Astrocyte (in vitro differentiated cells and primary cell): ENCODE data around the gene EFTUD2. TPM values are rescaled to one million over a fixed set of nuclear protein-coding genes. Genes with fewer than 3 reads are reported as not detected.
A peak's percentile ranks its signal among the peaks of the same experiment; 100 is the strongest.

Source experiments
- DNase-seq: peaks from one replicate; pipeline ENCODE4 v3.0.0-alpha.2; 2010; ENCODE audit warnings: low read depth
- FAIRE-seq: peaks from 2 replicates; lab custom pipeline; 2011; peaks lifted over from hg19 to GRCh38; lab: Jason Lieb, UNC
- H2AFZ ChIP-seq: 2 replicates; pipeline ENCODE4 v1.6.0; 2012; ENCODE audit warnings: low read depth, low read length, inconsistent platforms
- H3K27ac ChIP-seq: 2 replicates; pipeline ENCODE4 v1.5.1; 2011; ENCODE audit warnings: low read depth, low read length, inconsistent platforms
- H3K27me3 ChIP-seq: 2 replicates; pipeline ENCODE4 v1.6.0; 2011; ENCODE audit warnings: low read length, inconsistent platforms; ENCODE audit not compliant: insufficient read depth
- H3K36me3 ChIP-seq: 2 replicates; pipeline ENCODE4 v1.5.1; 2011; ENCODE audit warnings: low read length, inconsistent platforms; ENCODE audit not compliant: insufficient read depth
- H3K4me1 ChIP-seq: 2 replicates; pipeline ENCODE4 v1.5.1; 2011; ENCODE audit warnings: low read length, inconsistent platforms; ENCODE audit not compliant: insufficient read depth
- H3K4me2 ChIP-seq: 2 replicates; pipeline ENCODE4 v1.6.0; 2012; ENCODE audit warnings: low read length, inconsistent platforms
- H3K4me3 ChIP-seq: 2 replicates; pipeline ENCODE4 v1.5.1; 2011; ENCODE audit warnings: low read depth, mild to moderate bottlenecking, low read length, inconsistent platforms; ENCODE audit not compliant: insufficient read depth
- H3K79me2 ChIP-seq: 2 replicates; pipeline ENCODE4 v1.6.0; 2012; ENCODE audit warnings: mild to moderate bottlenecking, low read length, inconsistent platforms; ENCODE audit not compliant: insufficient read depth
- H3K9ac ChIP-seq: 2 replicates; pipeline ENCODE4 v1.6.0; 2012; ENCODE audit warnings: mild to moderate bottlenecking, low read length, inconsistent platforms
- H3K9me3 ChIP-seq: 2 replicates; pipeline ENCODE4 v1.5.1; 2012; ENCODE audit warnings: low read depth, mild to moderate bottlenecking, low read length, inconsistent platforms; ENCODE audit not compliant: insufficient read depth
- H4K20me1 ChIP-seq: 2 replicates; pipeline ENCODE4 v1.6.0; 2012; ENCODE audit warnings: low read length, inconsistent platforms; ENCODE audit not compliant: insufficient read depth
- H3K27ac Mint-ChIP-seq: one replicate; pipeline ENCODE4 v1.8.0; 2021; ENCODE audit warnings: mild to moderate bottlenecking, mixed read lengths; ENCODE audit not compliant: unreplicated experiment
- H3K27me3 Mint-ChIP-seq: one replicate; pipeline ENCODE4 v1.8.0; 2021; ENCODE audit warnings: low read depth, mixed read lengths; ENCODE audit not compliant: unreplicated experiment
- H3K36me3 Mint-ChIP-seq: one replicate; pipeline ENCODE4 v1.8.0; 2021; ENCODE audit warnings: low read depth, mixed read lengths; ENCODE audit not compliant: unreplicated experiment
- H3K4me1 Mint-ChIP-seq: one replicate; pipeline ENCODE4 v1.8.0; 2021; ENCODE audit warnings: low read depth, mixed read lengths; ENCODE audit not compliant: unreplicated experiment
- H3K4me3 Mint-ChIP-seq: one replicate; pipeline ENCODE4 v1.8.0; 2021; ENCODE audit warnings: mild to moderate bottlenecking, moderate library complexity, mixed read lengths; ENCODE audit not compliant: unreplicated experiment
- H3K9me3 Mint-ChIP-seq: one replicate; pipeline ENCODE4 v1.8.0; 2021; ENCODE audit warnings: mild to moderate bottlenecking, mixed read lengths; ENCODE audit not compliant: unreplicated experiment
- CTCF ChIP-seq: IDR thresholded peaks from 2 replicates; pipeline ENCODE4 v1.5.1; 2011; ENCODE audit warnings: low read depth, mild to moderate bottlenecking, inconsistent platforms, low read length, moderate library complexity; ENCODE audit not compliant: insufficient read depth
- EZH2 ChIP-seq: IDR thresholded peaks from 2 replicates; pipeline ENCODE4 v1.6.1; 2012; ENCODE audit warnings: mild to moderate bottlenecking, low read length, inconsistent platforms; ENCODE audit not compliant: insufficient read depth
- total RNA-seq: library from RNA; stranded (reverse); gene quantifications from 2 replicates; pipeline ENCODE4 v1.2.1, GENCODE V29; 2021

The EFTUD2 gene
- total RNA-seq, 1 donor from 2014 or later: 129 TPM

DNA sequence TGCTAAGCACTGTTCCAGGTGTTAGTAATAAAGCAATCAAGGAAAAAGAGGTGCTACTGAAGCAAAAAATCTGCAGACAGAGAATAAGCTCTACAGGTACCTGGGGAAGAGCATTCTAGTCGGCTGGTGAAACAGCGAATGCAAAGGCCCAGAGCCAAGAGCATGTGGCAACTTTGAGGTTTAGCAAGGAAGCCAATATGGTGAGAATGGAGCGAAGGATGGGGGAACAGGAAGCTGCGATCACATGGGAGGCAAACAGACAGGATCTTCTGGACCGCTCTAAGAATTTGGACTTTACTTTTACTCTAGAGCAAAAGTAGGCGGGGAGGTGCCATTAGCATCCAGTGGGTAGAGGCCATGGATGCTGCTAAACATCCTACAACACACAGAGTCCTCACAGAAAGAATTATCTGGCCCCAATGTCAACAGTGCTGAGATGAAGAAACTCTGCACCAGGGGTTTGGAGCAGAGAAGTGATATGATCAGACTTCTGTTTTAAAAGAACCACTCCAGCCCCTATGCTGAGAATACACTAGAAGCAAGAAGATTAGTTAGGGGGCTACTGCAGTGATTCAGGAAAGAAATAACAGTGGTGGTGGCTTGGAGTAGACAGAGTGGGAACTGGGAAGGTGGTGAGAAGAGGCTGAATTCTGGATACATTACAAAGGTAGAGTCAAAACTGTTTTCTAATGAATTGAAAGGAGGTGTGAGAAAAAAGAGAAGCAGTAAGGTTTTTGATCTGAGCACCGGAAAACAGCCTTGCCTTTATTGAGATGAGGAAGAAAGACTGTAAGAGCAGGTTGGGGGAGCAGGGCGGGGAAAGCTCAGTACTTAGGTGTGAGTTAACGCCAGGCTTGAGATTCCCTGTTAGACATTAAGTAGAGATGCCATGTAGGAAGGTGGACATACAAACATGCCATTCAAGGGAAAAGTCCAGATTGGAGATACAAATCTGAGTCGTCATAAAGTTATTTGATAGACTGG, 11.0 kb downstream of the EFTUD2 start:
- H3K9me3 ChIP-seq: no peaks in the 10 kb centered on the region
- peaks cover 67% of the 10 kb centered on the region for H3K79me2 ChIP-seq
- TF ChIP-seq CTCF: no peak
- no peak for TF ChIP-seq EZH2
- Mint-ChIP-seq H3K9me3 (no peaks in the 10 kb centered on the region), H3K27me3 (no peaks in the 10 kb centered on the region), H3K27ac (no peak overlapping the region), H3K36me3 (peaks cover 8% of the 10 kb centered on the region), H3K4me3 (no peak overlapping the region), H3K4me1 (no peaks in the 10 kb centered on the region)
- H2AFZ ChIP-seq: no peak overlapping the region
- DNase-seq: no peak
- peaks cover 5% of the 10 kb centered on the region for H3K4me1 ChIP-seq
- H3K36me3 ChIP-seq: peaks cover 34% of the 10 kb centered on the region
- FAIRE-seq: no peak
- H3K4me3 ChIP-seq: no peak overlapping the region
- H4K20me1 ChIP-seq: peaks cover 55% of the 10 kb centered on the region
- H3K9ac ChIP-seq: no peak overlapping the region
- no peaks in the 10 kb centered on the region for H3K27me3 ChIP-seq
- H3K4me2 ChIP-seq: no peak overlapping the region
- H3K27ac ChIP-seq: no peak overlapping the region

GRCh38 chr17:44887016-44887415, 12.2 kb downstream of the EFTUD2 start:
- H3K4me3 Mint-ChIP-seq: no peak overlapping the region
- H3K9me3 Mint-ChIP-seq: no peaks in the 10 kb centered on the region
- Histone ChIP-seq H3K27ac (no peak overlapping the region), H3K36me3 (peaks cover 33% of the 10 kb centered on the region), H3K4me2 (no peak overlapping the region), H3K9ac (no peak overlapping the region), H3K9me3 (no peaks in the 10 kb centered on the region), H2AFZ (no peak overlapping the region), H3K27me3 (no peaks in the 10 kb centered on the region), H4K20me1 (peaks cover 53% of the 10 kb centered on the region), H3K4me1 (peaks cover 5% of the 10 kb centered on the region), H3K4me3 (no peak overlapping the region), H3K79me2 (peaks cover 57% of the 10 kb centered on the region)
- H3K36me3 Mint-ChIP-seq: peaks cover 14% of the 10 kb centered on the region
- H3K4me1 Mint-ChIP-seq: no peaks in the 10 kb centered on the region
- H3K27me3 Mint-ChIP-seq: no peaks in the 10 kb centered on the region
- FAIRE-seq (no peak), DNase-seq (no peak)
- no peak overlapping the region for H3K27ac Mint-ChIP-seq
- no peak for TF ChIP-seq CTCF

DNA sequence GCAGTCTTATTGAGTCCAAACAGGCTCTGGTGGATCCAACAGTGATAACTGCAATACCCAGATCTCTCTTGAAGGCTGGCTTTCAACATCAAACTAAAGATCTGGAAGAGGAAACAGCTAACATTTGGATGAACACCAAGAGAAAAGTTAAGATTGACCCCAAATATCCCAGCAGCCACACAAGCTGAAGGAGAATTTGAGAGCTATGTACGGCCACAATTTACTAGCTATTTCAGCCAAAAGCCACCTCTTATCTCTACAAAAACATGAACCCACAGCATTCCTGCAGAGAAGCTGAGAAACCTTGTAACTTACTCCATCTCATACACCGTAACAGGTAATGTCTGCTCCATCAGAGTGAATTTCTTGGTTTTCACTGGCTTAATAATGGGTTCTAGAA, 14.3 kb downstream of the EFTUD2 start:
- H3K4me1 Mint-ChIP-seq: peaks cover 2% of the 10 kb centered on the region
- H3K27me3 ChIP-seq: no peaks in the 10 kb centered on the region
- peaks cover 39% of the 10 kb centered on the region for H3K36me3 ChIP-seq
- H3K9me3 ChIP-seq: no peaks in the 10 kb centered on the region
- no peaks in the 10 kb centered on the region for H3K9me3 Mint-ChIP-seq
- H3K4me2 ChIP-seq: no peak overlapping the region
- peaks cover 21% of the 10 kb centered on the region for H3K36me3 Mint-ChIP-seq
- H3K4me1 ChIP-seq: peaks cover 5% of the 10 kb centered on the region
- no peak overlapping the region for H3K9ac ChIP-seq
- DNase-seq (peak; percentile 49), FAIRE-seq (no peak)
- no peak overlapping the region for H3K4me3 ChIP-seq
- peaks cover 36% of the 10 kb centered on the region for H3K79me2 ChIP-seq
- H3K27ac ChIP-seq: no peak overlapping the region
- H3K4me3 Mint-ChIP-seq: no peak overlapping the region
- H2AFZ ChIP-seq: no peak overlapping the region
- H3K27ac Mint-ChIP-seq: peak overlapping the region; percentile 63
- H3K27me3 Mint-ChIP-seq: no peaks in the 10 kb centered on the region
- peaks cover 40% of the 10 kb centered on the region for H4K20me1 ChIP-seq
- no peak for TF ChIP-seq CTCF
- TF ChIP-seq EZH2: no peak
